ENCODE results near the gene IL31RA. TPM values are rescaled to one million over a fixed set of nuclear protein-coding genes. Genes with fewer than 3 reads are reported as not detected.

The IL31RA gene
- total and polyA plus RNA-seq, 2 of the 13 experiments (the other 11 are each of a cell fraction or from before 2014, with no cell fraction given), result not detected

DNA sequence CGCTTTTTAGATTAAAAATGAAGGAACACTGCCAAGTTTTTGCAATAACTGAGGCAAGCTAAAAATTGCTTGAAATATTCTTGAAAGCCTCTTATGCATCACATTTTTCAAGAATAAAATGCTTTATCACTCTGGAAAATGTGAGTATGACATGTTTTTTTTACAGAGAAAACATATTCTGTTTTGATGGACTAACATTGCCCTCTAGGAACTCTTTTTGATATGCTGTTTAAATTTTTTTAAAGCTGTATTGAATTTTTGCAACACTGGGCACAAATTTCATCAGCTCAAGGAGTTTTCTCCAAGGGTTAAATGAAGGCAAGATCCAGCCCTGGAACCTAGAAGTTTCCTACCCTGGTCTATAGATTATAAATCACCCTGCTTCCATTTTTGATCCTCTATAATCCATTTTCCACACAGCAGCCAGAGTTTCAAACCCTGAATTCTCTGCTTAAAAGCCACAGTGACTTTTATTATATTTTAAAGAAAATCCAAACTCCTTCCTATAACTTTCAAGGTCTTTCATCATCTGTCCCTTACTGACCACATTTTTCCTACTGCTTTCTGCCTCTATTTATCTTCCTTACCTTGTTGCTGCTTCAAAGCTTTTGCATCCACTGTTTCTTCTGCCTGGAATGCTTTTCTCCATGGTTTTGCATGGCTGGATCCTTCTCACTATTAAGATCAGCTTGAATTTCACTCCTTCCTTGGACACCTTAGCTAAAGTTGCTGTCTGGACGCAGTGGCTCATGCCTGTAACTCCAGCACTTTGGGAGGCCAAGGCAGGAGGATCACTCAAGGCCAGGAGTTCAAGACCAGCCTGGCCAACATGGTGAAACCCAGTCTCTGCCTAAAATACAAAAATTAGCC, 60.9 kb downstream of the IL31RA start:
- H3K4me1 ChIP-seq (ENCODE audit: insufficient read depth, low read length), result peaks cover 20% of the 10 kb centered on the region
- no peak for DNase-seq (ENCODE audit: low spot score)
- no TSS peak for BruUV-seq (replicated peaks)
- no peaks in the 10 kb centered on the region for H4K20me1 ChIP-seq (ENCODE audit: insufficient read depth, low read length)
- no peak overlapping the region for H3K9ac ChIP-seq (ENCODE audit: insufficient read depth, low read depth, low read length)
- TF ChIP-seq, protein P1, sequence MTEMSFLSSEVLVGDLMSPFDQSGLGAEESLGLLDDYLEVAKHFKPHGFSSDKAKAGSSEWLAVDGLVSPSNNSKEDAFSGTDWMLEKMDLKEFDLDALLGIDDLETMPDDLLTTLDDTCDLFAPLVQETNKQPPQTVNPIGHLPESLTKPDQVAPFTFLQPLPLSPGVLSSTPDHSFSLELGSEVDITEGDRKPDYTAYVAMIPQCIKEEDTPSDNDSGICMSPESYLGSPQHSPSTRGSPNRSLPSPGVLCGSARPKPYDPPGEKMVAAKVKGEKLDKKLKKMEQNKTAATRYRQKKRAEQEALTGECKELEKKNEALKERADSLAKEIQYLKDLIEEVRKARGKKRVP (CRISPR knock-in tag; IDR thresholded peaks at IDR 0.05), result 0 out of 4 replicates have a peak, but pooled peaks of 1 of the 2 experiments have one; percentile 8
- TF ChIP-seq GFI1 (CRISPR knock-in tag; IDR thresholded peaks at IDR 0.05; ENCODE audit: borderline replicate concordance) (no peak), POLR2AphosphoS2 (IDR thresholded peaks at IDR 0.05; ENCODE audit: low read depth, low read length) (no peak), PHF5A (CRISPR knock-in tag; IDR thresholded peaks at IDR 0.05; ENCODE audit: low read depth, unreplicated experiment) (no peak)
- ChIA-PET CTCF (ENCODE audit: low intra/inter-chr PET ratio, low total read pairs) (no interaction called here), POLR2A (no interaction called here)
- in situ Hi-C loops (cut with HindIII; ENCODE audit: extremely low pct_ligation_motif_present, low pct_unique_long_range_greater_than_20kb) (no loop called here), intact Hi-C loops (cut with micrococcal nuclease; ENCODE audit: unreplicated experiment) (no loop called here)
- no peak for FAIRE-seq
- no peaks in the 10 kb centered on the region for H3K36me3 ChIP-seq (replicated peaks in 1 of 2; ENCODE audit: control insufficient read depth in 1 of 2, insufficient read depth in 2 of 2, low read length in 2 of 2)
- H3K9me3 ChIP-seq (ENCODE audit: low read length), result no peaks in the 10 kb centered on the region
- H3K4me3 ChIP-seq (replicated peaks in 1 of 3; ENCODE audit: insufficient read depth in 1 of 3, low read depth in 2 of 3, low read length in 3 of 3), result no peak overlapping the region
- no peak overlapping the region for H3K27ac ChIP-seq (ENCODE audit: extremely low read length, insufficient read depth, low read length)
- no peak overlapping the region for H3K4me2 ChIP-seq (ENCODE audit: low read depth, low read length)
- 62% methylated on average over 2 of the region's 2 CpGs for WGBS (ENCODE audit: low lambda C conversion rate)
- H3K79me2 ChIP-seq (ENCODE audit: insufficient read depth, low read length), result no peaks in the 10 kb centered on the region
- H3K27me3 ChIP-seq (ENCODE audit: control insufficient read depth in 1 of 2, insufficient read depth in 2 of 2, low read length in 2 of 2), result peaks cover 0 to 3% of the 10 kb centered on the region in 2 experiments; a peak in 2 of 5 replicates
- no peak overlapping the region for H2AFZ ChIP-seq (ENCODE audit: low read length)
- ATAC-seq, result no peak

All from HepG2 (cell line).